A549 treated with Mapracorat at 1 μM for 4 hours (cell line): ENCODE data around the gene CD300E. TPM values are rescaled to one million over a fixed set of nuclear protein-coding genes. Genes with fewer than 3 reads are reported as not detected.

Source experiments
- total RNA-seq: library from RNA; stranded (reverse); fragments of 200-300 nt; extraction: Qiagen RNA extraction; gene quantifications from 5 replicates; pipeline ENCODE4 v1.2.3, GENCODE V29; 2022

Gene CD300E
- total RNA-seq = not detected in 5 replicates

GRCh38 chr17:74623693-74624093 lies at the start of gene CD300E:
Gene CD300E, minus strand, starts transcription at chr17:74623738. Its CDS starts 117 bp downstream, at chr17:74623621.

GRCh38 chr17:74592087-74592990 lies 31.2 kb downstream of the CD300E start, which contains the start of gene CD300LD:
Gene CD300LD, minus strand, starts transcription at chr17:74592283. Its CDS starts 81 bp downstream, at chr17:74592202.

GRCh38 chr17:74567397-74567796 lies 56.1 kb downstream of the CD300E start, which contains the start of gene CD300H:
Gene CD300H, minus strand, starts transcription at chr17:74567509.

Other genes with a start within 250 kb of the CD300E start
- 40.7 to 67.4 TPM (median 60.7 TPM) in 5 replicates for gene GPRC5C, start 191.7 kb downstream of the CD300E start, total RNA-seq
- gene CD300A, start 157.1 kb downstream of the CD300E start, total RNA-seq = 0.22 TPM in 1 of 5 replicates, not detected in the others
- 0.07 to 0.11 TPM in 2 of 5 replicates, not detected in the others for gene CD300LB, start 92.3 kb downstream of the CD300E start, total RNA-seq
- gene CD300C, start 77.6 kb downstream of the CD300E start, total RNA-seq = 0.15 to 0.21 TPM (median 0.19 TPM) in 4 of 5 replicates, not detected in the other
- 0.31 to 0.57 TPM in 2 of 5 replicates, not detected in the others for gene CD300H, start 56.2 kb downstream of the CD300E start, total RNA-seq
- not detected in 5 replicates for gene CD300LD, start 31.5 kb downstream of the CD300E start, total RNA-seq
- gene CD300LF, start 89.2 kb upstream of the CD300E start, total RNA-seq = not detected in 5 replicates
- 0.81 to 1.8 TPM (median 1.1 TPM) in 5 replicates for gene RAB37, start 113.5 kb upstream of the CD300E start, total RNA-seq
- 34.4 to 43.9 TPM (median 41.5 TPM) in 5 replicates for gene NHERF1, start 124.9 kb upstream of the CD300E start, total RNA-seq
- 49.2 to 57.5 TPM (median 55.3 TPM) in 5 replicates for gene NAT9, start 152.6 kb upstream of the CD300E start, total RNA-seq
- gene GRIN2C, start 236.1 kb upstream of the CD300E start, total RNA-seq = 0.16 to 0.65 TPM (median 0.23 TPM) in 5 replicates
- 47.2 to 74.4 TPM (median 64.0 TPM) in 5 replicates for gene FDXR, start 249.3 kb upstream of the CD300E start, total RNA-seq